ENCODE measurements around the gene CDH8.

GRCh38 chr16:61681673-61682072 is 354.6 kb downstream of the CDH8 start:
- TF ChIP-seq CTCF (IDR thresholded peaks at IDR 0.05 in 2 of 3, conservative IDR thresholded peaks at IDR 0.05 in 1 of 3; ENCODE audit: borderline replicate concordance in 1 of 3, insufficient read depth in 1 of 3, low read depth in 2 of 3, low read length in 2 of 3) (no peak), ZBTB33 (IDR thresholded peaks at IDR 0.05; ENCODE audit: extremely low read depth, insufficient replicate concordance, low read length) (no peak), ELF1 (IDR thresholded peaks at IDR 0.05; ENCODE audit: borderline replicate concordance, low read depth) (no peak), EZH2 (IDR thresholded peaks at IDR 0.05) (no peak), EZH2phosphoT487 (IDR thresholded peaks at IDR 0.05; ENCODE audit: borderline replicate concordance) (no peak), RAD21 (IDR thresholded peaks at IDR 0.05; ENCODE audit: low read depth) (no peak), ATF3 (IDR thresholded peaks at IDR 0.05) (no peak), CBX3 (IDR thresholded peaks at IDR 0.05; ENCODE audit: low read depth) (no peak), SIN3A (IDR thresholded peaks at IDR 0.05; ENCODE audit: low read depth) (no peak), ZNF274 (IDR thresholded peaks at IDR 0.05; ENCODE audit: low read depth, low read length) (no peak)
